GM12875 (cell line): ENCODE measurements around the gene NETO1.

ENCODE experiments used
- H3K4me3 ChIP-seq: one replicate; pipeline ENCODE4 v1.5.1; 2011; ENCODE audit warnings: low read depth, low read length, control low read depth
- CTCF ChIP-seq: IDR thresholded peaks from 2 replicates; pipeline ENCODE4 v1.5.1; 2011; ENCODE audit warnings: low read depth, mild to moderate bottlenecking, control low read depth, inconsistent platforms, low read length, moderate library complexity, borderline replicate concordance; ENCODE audit not compliant: insufficient read depth

The NETO1 gene

GRCh38 chr18:72843743-72844142 is 24.0 kb downstream of the NETO1 start:
- no peak for TF ChIP-seq CTCF
- H3K4me3 ChIP-seq, result no peak overlapping the region

GRCh38 chr18:72840109-72840508 is 27.7 kb downstream of the NETO1 start:
- no peak for TF ChIP-seq CTCF
- no peak overlapping the region for H3K4me3 ChIP-seq

- no peak overlapping the region for H3K4me3 ChIP-seq
- TF ChIP-seq CTCF, result no peak
Measured at GRCh38 chr18:72834731-72835130, 33.1 kb downstream of the NETO1 start.

GRCh38 chr18:72833471-72833870 is 34.3 kb downstream of the NETO1 start:
- TF ChIP-seq CTCF, result no peak
- no peak overlapping the region for H3K4me3 ChIP-seq

- H3K4me3 ChIP-seq, result no peak overlapping the region
- TF ChIP-seq CTCF, result no peak
Measured at GRCh38 chr18:72830109-72830508, 37.7 kb downstream of the NETO1 start.

GRCh38 chr18:72828601-72829000 is 39.2 kb downstream of the NETO1 start:
- no peak overlapping the region for H3K4me3 ChIP-seq
- no peak for TF ChIP-seq CTCF

GRCh38 chr18:72826736-72827135 is 41.1 kb downstream of the NETO1 start:
- TF ChIP-seq CTCF, result no peak
- H3K4me3 ChIP-seq, result no peak overlapping the region
